ENCODE data around the gene PRODH.
"Not testable (repeated sequence)": the region's sequence is repeated elsewhere in the genome, so short reads cannot be mapped to it uniquely, and the experiment has no call there.

PRODH gene

GRCh38 chr22:18968011-18968749 is 32.1 kb upstream of the PRODH start:
- in situ Hi-C loops (cut with HindIII; ENCODE audit: low pct_ligation_motif_present, low sequenced_read_pairs), result no loop called here
- no peaks in the 10 kb centered on the region for H3K36me3 ChIP-seq (replicated peaks)
- H3K4me3 ChIP-seq (ENCODE audit: low read depth, low read length), result no peak overlapping the region
- peak; percentile 22 for DNase-seq
- no peak overlapping the region for H3K27ac ChIP-seq
- no peak for TF ChIP-seq CTCF (IDR thresholded peaks at IDR 0.05; ENCODE audit: low read depth, low read length, missing control alignments)
- H3K27me3 ChIP-seq (replicated peaks), result peaks cover 8% of the 10 kb centered on the region

DNA sequence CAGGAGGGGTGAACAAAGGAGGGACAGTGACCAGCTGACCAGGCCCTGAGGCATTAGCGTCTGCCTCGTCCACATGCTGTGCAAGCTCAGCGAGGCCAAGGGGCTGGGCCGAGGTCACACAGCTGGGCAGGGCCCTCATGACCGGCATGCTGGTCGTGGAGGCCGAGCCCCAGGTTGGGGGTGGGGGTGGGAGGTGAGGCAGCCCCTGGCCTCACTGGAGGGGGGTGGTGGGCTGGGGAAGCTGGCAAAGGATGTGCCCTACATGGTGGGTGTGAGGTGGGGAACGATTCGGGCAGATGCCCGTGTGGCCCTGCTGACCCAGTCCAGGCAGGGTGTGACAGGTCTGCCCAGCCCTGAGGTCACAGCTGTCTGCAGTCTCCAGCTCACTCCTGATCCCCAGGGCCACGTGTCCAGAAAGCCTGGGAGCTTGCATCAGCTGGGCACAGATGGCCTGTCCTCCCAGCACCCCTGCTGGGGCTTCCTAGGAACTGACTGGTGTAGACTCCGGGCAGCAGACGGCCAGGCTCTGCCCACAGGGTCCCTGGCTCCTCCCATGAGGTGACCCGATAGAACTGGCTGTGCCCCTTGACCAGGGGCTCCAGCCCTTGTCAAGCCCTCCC is 31.4 kb upstream of the PRODH start:
- H3K27me3 ChIP-seq (replicated peaks); in situ Hi-C loops (cut with HindIII; ENCODE audit: low pct_ligation_motif_present, low sequenced_read_pairs); H3K36me3 ChIP-seq (replicated peaks); H3K4me3 ChIP-seq (ENCODE audit: low read depth, low read length); DNase-seq; H3K27ac ChIP-seq: not testable (repeated sequence)

DNA sequence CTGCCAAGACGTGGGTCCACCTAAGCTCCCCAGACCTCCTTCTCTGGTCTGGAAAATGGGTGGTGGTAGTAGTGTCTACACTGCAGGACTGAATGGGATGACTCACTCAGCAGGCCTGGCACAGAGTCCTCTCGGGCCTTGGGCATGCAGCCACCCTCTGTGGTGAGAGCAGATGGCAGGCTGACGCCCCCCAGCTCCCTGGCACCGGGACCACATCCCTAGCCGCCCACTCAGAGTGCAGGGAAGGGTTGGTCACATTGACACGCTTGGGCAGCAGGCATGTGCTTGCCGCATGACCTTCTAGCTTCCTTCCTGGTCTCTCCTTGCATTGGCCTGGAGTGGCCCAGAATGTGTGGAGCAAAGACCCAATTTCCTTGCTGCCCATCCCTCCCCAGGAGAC is 30.7 kb upstream of the PRODH start:
- H3K27ac ChIP-seq, result no peak overlapping the region
- no peak for TF ChIP-seq CTCF (IDR thresholded peaks at IDR 0.05; ENCODE audit: low read depth, low read length, missing control alignments)
- peaks cover 8% of the 10 kb centered on the region for H3K27me3 ChIP-seq (replicated peaks)
- in situ Hi-C loops (cut with HindIII; ENCODE audit: low pct_ligation_motif_present, low sequenced_read_pairs), result no loop called here
- DNase-seq, result no peak
- no peaks in the 10 kb centered on the region for H3K36me3 ChIP-seq (replicated peaks)
- no peak overlapping the region for H3K4me3 ChIP-seq (ENCODE audit: low read depth, low read length)

- in situ Hi-C loops (cut with HindIII; ENCODE audit: low pct_ligation_motif_present, low sequenced_read_pairs), result no loop called here
- DNase-seq, result no peak
- H3K27ac ChIP-seq, result no peak overlapping the region
- H3K36me3 ChIP-seq (replicated peaks), result no peaks in the 10 kb centered on the region
- H3K4me3 ChIP-seq (ENCODE audit: low read depth, low read length), result no peak overlapping the region
- H3K27me3 ChIP-seq (replicated peaks), result peaks cover 8% of the 10 kb centered on the region
- no peak for TF ChIP-seq CTCF (IDR thresholded peaks at IDR 0.05; ENCODE audit: low read depth, low read length, missing control alignments)
Observed at GRCh38 chr22:18965526-18966421, 29.7 kb upstream of the PRODH start.

DNA sequence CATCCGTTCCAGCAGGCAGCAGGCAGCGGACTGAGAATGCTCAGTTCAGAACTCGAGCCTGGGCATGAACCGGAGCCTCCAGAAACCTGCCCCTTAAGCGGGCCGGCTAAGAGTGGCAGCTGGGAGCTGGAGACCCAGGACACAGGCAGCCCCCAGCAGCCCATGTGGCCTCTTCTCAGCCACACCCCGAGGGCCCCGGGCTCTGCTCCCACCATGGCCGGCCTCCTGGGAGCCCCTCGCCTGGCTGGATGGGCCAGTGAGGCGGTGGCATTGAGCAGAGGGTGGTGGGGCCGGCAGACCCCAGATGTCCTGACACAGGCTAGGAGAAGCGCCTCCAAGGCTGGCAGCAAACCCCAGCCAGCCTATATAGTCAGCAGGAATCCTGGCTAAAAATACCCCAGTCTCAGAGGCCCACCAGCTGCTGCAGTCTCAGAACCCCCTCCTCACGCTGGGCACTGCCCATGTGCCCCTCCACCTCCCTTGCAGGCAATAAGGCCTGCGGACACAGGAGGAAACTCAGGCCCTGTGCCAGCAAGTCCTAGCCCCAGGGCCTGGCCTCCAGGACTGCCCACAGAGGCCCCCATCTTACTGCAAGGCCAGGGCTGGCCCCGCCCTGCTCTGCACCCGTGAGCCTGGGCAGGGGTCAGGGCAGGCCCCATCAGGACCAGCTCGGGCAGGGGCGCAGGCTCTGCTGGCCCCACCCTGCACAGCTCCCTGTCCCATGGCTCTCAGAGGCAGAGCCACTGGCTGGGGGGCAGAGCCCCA is 28.6 kb upstream of the PRODH start:
- H3K27me3 ChIP-seq (replicated peaks); H3K4me3 ChIP-seq (ENCODE audit: low read depth, low read length); DNase-seq; in situ Hi-C loops (cut with HindIII; ENCODE audit: low pct_ligation_motif_present, low sequenced_read_pairs); H3K27ac ChIP-seq; H3K36me3 ChIP-seq (replicated peaks): not testable (repeated sequence)

DNA sequence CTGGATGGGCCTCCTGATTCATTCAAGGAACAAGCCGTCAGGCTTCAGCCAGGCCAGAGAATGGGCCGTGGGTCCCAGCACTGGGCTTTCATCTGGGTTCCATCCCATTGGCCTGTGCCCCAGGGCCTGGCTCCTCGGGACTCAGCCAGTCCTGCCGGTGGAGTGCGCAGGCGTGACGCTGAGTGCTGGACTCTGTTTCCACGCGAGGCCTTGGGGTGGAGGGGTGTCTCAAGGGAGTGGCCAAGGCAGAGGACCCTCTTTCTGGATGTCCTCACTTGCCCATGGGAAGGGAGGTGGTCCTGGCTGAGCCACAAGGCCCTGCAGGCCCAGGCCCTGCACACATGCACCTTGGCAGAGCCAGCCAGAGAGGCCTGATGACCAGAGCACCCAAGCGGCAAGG is 28.0 kb upstream of the PRODH start:
- H3K27me3 ChIP-seq (replicated peaks); DNase-seq; H3K4me3 ChIP-seq (ENCODE audit: low read depth, low read length); in situ Hi-C loops (cut with HindIII; ENCODE audit: low pct_ligation_motif_present, low sequenced_read_pairs); H3K27ac ChIP-seq; H3K36me3 ChIP-seq (replicated peaks): not testable (repeated sequence)

GRCh38 chr22:18962308-18962635 is 26.2 kb upstream of the PRODH start:
- H3K36me3 ChIP-seq (replicated peaks), result no peaks in the 10 kb centered on the region
- no peak for TF ChIP-seq CTCF (IDR thresholded peaks at IDR 0.05; ENCODE audit: low read depth, low read length, missing control alignments)
- in situ Hi-C loops (cut with HindIII; ENCODE audit: low pct_ligation_motif_present, low sequenced_read_pairs), result no loop called here

DNA sequence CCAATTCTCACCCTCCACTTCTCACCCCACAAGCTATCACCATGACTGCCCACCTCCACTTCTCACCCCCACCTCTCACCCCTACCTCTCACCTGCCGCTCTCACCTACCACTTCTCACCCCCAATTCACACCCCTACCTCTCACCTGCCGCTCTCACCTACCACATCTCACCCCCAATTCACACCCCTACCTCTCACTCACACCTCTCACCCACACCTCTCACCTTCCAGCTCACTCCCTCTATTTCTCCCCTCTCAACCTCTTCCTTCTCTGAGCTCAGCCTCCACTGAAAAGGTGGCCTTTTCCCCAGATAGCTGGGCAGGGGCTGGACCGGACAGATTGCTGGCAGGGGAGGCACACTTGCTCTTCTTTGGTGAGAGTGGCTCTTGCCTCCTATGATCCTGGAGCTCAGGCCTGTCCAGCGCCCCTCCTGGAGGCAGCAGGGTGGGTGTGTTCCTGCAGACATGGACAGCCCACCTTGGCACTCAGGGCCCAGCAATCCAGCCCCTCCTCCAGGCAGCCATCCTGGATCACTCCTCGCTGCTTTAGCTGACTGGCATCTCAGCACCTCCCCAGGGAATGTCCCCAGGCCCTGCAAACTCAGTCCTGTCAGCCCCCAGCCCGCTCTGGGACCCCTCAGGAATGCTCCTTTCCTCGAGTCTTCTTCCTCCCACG is 25.7 kb upstream of the PRODH start:
- DNase-seq; in situ Hi-C loops (cut with HindIII; ENCODE audit: low pct_ligation_motif_present, low sequenced_read_pairs); H3K36me3 ChIP-seq (replicated peaks); H3K27ac ChIP-seq; H3K4me3 ChIP-seq (ENCODE audit: low read depth, low read length); H3K27me3 ChIP-seq (replicated peaks): not testable (repeated sequence)

More at GRCh38 chr22:18962308-18962635, 26.2 kb upstream of the PRODH start:
- no peak for DNase-seq
- H3K27me3 ChIP-seq (replicated peaks), result no peaks in the 10 kb centered on the region
- no peak overlapping the region for H3K4me3 ChIP-seq (ENCODE audit: low read depth, low read length)
- H3K27ac ChIP-seq, result no peak overlapping the region

- H3K27ac ChIP-seq; H3K27me3 ChIP-seq (replicated peaks); DNase-seq; H3K4me3 ChIP-seq (ENCODE audit: low read depth, low read length); in situ Hi-C loops (cut with HindIII; ENCODE audit: low pct_ligation_motif_present, low sequenced_read_pairs); H3K36me3 ChIP-seq (replicated peaks): not testable (repeated sequence)
Observed at GRCh38 chr22:18961201-18961600, 25.1 kb upstream of the PRODH start.

All from brain microvascular endothelial cell (primary cell).